K562 (cell line): ENCODE measurements around the gene SMIM13. TPM values are rescaled to one million over a fixed set of nuclear protein-coding genes. Genes with fewer than 3 reads are reported as not detected.

Experiments
- ARHGAP35 ChIP-seq: fragments of 450-650 bp; IDR thresholded peaks from 2 replicates; pipeline ENCODE4 v1.6.1; 2018; ENCODE audit not compliant: partially characterized antibody
- CBX3 ChIP-seq, 2 experiments: IDR thresholded peaks; 1 replicate in 1 of 2; 2 replicates in 1 of 2; pipeline ENCODE4 v1.6.1; 2012; ENCODE audit warnings: inconsistent platforms in 2 of 2, low read length in 2 of 2, borderline replicate concordance in 1 of 2, control low read depth in 1 of 2
- HDAC6 ChIP-seq: IDR thresholded peaks from 2 replicates; pipeline ENCODE4 v1.6.1; 2012; ENCODE audit warnings: low read depth, mild to moderate bottlenecking, control low read depth, inconsistent platforms, low read length, moderate library complexity
- JUN ChIP-seq, 2 experiments: sonication (generic) in 1 of 2; formaldehyde crosslinking in 1 of 2; IDR thresholded peaks; 2 replicates each; pipeline versions ENCODE4 v1.6.1 to v1.8.0; 2012 to 2022; ENCODE audit warnings: borderline replicate concordance in 2 of 2, mild to moderate bottlenecking in 2 of 2, improper control_type of control experiment in 1 of 2, low read depth in 1 of 2, low read length in 1 of 2, missing genetic modification reagents in 1 of 2
- NFYB ChIP-seq: IDR thresholded peaks from 2 replicates; pipeline ENCODE4 v1.6.1; 2011; ENCODE audit warnings: mild to moderate bottlenecking, moderate library complexity; ENCODE audit not compliant: insufficient read length; ENCODE audit errors: extremely low read depth
- RAD21 ChIP-seq, 2 experiments: fragments of 250-450 bp in 1 of 2; fragments of 450-650 bp in 1 of 2; sonication (Bioruptor Pico) in 1 of 2; formaldehyde crosslinking in 1 of 2; IDR thresholded peaks in 1 of 2; conservative IDR thresholded peaks in 1 of 2; 2 replicates each; pipeline versions ENCODE4 v1.4.0 to v1.8.0; 2020 to 2022; ENCODE audit warnings: mild to moderate bottlenecking in 2 of 2, moderate library complexity in 1 of 2
- RBM25 ChIP-seq: fragments of 200-400 bp; formaldehyde crosslinking; IDR thresholded peaks from 2 replicates; pipeline ENCODE4 v1.6.1; 2018; ENCODE audit warnings: low read length, low read depth, moderate library complexity; ENCODE audit not compliant: severe bottlenecking
- RHOXF2B ChIP-seq: fragments of 250-450 bp; sonication (Bioruptor Pico); conservative IDR thresholded peaks from 2 replicates; pipeline ENCODE4 v1.5.1; 2021
- SP2 ChIP-seq: IDR thresholded peaks from 2 replicates; pipeline ENCODE4 v1.6.1; 2011; ENCODE audit warnings: mild to moderate bottlenecking, low read depth, low read length, moderate library complexity; ENCODE audit not compliant: poor library complexity, severe bottlenecking; ENCODE audit errors: extremely low read depth
- TCF7 ChIP-seq: sonication (generic); IDR thresholded peaks from 2 replicates; pipeline ENCODE4 v1.6.1; 2016; ENCODE audit warnings: antibody characterized with exemption, borderline replicate concordance
- ZBTB7A ChIP-seq: IDR thresholded peaks from 2 replicates; pipeline ENCODE4 v1.6.1; 2011; ENCODE audit warnings: low read depth, mild to moderate bottlenecking, low read length, moderate library complexity, borderline replicate concordance; ENCODE audit not compliant: control insufficient read depth
- polyA plus RNA-seq, 8 experiments: library from polyadenylated mRNA; depleted of rRNA in 4 of 8; stranded (reverse) in 5 of 8; unstranded in 3 of 8; fragments of >200 nt; fragmentation: Nextera tagmentation in 2 of 8; fragmentation: Illumina TruSeq in 1 of 8; extraction: Ambion mirVana in 2 of 8; extraction: Trizol in 1 of 8; gene quantifications; 2 replicates each; pipeline versions ENCODE4 v1.2.1 to v1.2.3, GENCODE V29; 2011 to 2014; ENCODE audit warnings: inconsistent platforms in 1 of 8, missing spikeins in 1 of 8
- total RNA-seq, 7 experiments: library from RNA; depleted of rRNA in 6 of 7; stranded (reverse); fragments of >200 nt in 6 of 7; fragmentation: Illumina TruSeq in 2 of 7; extraction: Trizol in 2 of 7; gene quantifications; 2 replicates each; pipeline versions ENCODE4 v1.2.1 to v1.2.3, GENCODE V29; 2011 to 2021; ENCODE audit warnings: low replicate concordance in 1 of 7
- TF ChIP-seq, protein P1 (sequence below): fragments of 450-650 bp; IDR thresholded peaks from 2 replicates; pipeline ENCODE4 v1.6.1; 2017; ENCODE audit warnings: mild to moderate bottlenecking, moderate library complexity
- TF ChIP-seq, protein P2 (sequence below): fragments of 250-450 bp; sonication (Bioruptor Pico); IDR thresholded peaks from 2 replicates; pipeline ENCODE4 v1.5.0; 2021; ENCODE audit warnings: mild to moderate bottlenecking, moderate library complexity
- TF ChIP-seq, protein P3 (sequence below): fragments of 450-650 bp; IDR thresholded peaks from 2 replicates; pipeline ENCODE4 v1.6.1; 2017; ENCODE audit warnings: antibody characterized with exemption, mild to moderate bottlenecking

The SMIM13 gene
- total and polyA plus RNA-seq, 9 of the 15 experiments (the other 6 are each of a cell fraction or from before 2014, with no cell fraction given), result 5.5 to 24.8 (median 11.7) TPM

DNA sequence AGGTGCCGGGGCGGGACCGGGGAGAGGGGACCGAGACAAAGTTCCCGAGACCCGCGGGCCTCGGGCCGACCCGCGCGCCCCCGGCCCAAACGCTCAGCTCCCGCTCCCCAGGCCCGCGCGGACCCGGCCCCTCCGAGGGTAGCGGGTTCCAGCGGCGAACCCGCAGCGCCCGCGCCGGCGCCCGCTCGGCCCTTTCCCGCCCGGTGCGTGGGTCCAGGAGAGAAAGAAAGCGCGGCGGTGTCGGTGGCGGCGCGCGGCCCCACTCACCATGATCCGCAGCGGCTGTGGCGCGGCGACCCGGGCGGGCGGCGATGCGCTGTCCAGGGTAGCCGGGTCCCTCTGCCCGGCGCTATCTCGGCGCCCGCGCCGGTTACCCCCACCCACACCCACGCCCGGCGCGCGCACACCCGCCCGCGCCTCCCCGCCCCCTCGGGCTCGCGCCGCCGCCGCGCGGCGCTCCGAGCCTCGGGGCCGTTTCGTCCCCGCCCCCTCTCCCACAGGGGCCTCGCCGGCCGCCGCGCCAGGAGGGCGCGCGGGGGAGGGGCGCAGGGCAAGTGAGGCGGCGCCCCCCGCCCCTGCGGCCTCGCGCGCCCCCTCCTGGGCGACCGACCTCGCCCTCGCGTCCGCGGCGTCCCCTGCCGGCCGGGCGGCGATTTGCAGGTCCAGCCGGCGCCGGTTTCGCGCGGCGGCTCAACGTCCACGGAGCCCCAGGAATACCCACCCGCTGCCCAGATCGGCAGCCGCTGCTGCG is 49.5 kb upstream of the SMIM13 start, which contains the start of gene ELOVL2 (continued):
- no peak for TF ChIP-seq ARHGAP35
- no peak for TF ChIP-seq HDAC6
- TF ChIP-seq RHOXF2B (CRISPR knock-in tag), result no peak
- peak; percentile 97 for TF ChIP-seq ZBTB7A
- TF ChIP-seq, protein P1, sequence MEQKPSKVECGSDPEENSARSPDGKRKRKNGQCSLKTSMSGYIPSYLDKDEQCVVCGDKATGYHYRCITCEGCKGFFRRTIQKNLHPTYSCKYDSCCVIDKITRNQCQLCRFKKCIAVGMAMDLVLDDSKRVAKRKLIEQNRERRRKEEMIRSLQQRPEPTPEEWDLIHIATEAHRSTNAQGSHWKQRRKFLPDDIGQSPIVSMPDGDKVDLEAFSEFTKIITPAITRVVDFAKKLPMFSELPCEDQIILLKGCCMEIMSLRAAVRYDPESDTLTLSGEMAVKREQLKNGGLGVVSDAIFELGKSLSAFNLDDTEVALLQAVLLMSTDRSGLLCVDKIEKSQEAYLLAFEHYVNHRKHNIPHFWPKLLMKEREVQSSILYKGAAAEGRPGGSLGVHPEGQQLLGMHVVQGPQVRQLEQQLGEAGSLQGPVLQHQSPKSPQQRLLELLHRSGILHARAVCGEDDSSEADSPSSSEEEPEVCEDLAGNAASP, result no peak
- no peak for TF ChIP-seq NFYB
- TF ChIP-seq CBX3 (IDR thresholded peaks at IDR 0.05; ENCODE audit: borderline replicate concordance in 1 of 2, low read length in 2 of 2), result peak in 1 of 2 experiments; percentile 81; a peak in 1 of 3 replicates
- TF ChIP-seq JUN (IDR thresholded peaks at IDR 0.05; ENCODE audit: borderline replicate concordance, low read depth, low read length), result 0 out of 2 replicates have a peak, but pooled peaks have one; percentile 30
- TF ChIP-seq JUN (CRISPR knock-in tag; IDR thresholded peaks at IDR 0.05; ENCODE audit: borderline replicate concordance), result no peak
- TF ChIP-seq, protein P2, sequence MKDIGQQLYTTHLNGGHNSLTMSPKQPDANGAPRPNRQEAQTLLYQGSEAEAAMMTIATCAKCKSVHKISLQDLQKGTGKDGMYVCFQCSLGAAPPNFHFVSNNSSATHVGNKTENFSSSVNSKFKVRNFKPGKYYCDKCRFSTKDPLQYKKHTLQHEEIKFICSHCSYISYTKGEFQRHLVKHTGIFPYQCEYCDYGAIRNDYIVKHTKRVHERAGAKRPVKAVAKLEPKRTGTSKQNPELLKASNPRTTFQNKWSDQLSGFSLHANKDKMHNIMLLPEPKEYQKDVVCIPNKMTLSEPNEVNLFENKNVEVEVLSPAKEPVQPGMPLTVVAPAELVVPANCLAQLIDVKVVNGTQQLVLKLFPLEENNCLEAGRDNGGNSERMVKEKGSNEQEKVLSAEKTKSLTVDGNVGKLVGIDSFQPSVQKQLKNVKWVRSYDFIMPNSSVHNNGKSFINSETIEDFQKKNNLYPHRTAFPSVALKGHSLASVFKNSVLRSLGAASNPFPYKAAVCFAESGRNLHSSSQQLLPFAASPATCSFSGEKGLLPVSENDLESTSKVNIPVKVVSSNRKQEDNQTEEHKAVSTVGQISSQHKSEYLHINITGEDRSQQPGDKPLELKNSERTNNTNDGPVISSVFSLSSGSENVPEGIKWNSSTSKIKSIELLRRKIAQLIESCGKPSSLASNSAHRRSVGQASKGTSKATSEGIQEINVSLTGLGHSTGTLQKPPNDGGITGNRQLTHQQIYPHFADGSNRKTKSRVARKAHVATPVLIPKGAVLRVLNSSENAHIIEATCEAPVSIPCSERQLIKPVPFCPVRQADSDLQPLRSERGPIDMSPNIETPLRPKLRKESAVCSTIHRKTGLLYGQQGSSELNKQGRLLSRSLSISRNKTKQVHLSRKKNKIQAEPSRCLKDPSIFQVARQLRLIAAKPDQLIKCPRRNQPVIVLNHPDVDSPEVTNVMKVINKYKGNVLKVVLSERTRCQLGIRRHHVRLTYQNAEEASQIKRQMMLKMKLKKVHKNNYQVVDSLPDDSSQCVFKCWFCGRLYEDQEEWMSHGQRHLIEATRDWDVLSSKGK (CRISPR knock-in tag), result no peak
- TF ChIP-seq TCF7, result no peak
- TF ChIP-seq, protein P3, sequence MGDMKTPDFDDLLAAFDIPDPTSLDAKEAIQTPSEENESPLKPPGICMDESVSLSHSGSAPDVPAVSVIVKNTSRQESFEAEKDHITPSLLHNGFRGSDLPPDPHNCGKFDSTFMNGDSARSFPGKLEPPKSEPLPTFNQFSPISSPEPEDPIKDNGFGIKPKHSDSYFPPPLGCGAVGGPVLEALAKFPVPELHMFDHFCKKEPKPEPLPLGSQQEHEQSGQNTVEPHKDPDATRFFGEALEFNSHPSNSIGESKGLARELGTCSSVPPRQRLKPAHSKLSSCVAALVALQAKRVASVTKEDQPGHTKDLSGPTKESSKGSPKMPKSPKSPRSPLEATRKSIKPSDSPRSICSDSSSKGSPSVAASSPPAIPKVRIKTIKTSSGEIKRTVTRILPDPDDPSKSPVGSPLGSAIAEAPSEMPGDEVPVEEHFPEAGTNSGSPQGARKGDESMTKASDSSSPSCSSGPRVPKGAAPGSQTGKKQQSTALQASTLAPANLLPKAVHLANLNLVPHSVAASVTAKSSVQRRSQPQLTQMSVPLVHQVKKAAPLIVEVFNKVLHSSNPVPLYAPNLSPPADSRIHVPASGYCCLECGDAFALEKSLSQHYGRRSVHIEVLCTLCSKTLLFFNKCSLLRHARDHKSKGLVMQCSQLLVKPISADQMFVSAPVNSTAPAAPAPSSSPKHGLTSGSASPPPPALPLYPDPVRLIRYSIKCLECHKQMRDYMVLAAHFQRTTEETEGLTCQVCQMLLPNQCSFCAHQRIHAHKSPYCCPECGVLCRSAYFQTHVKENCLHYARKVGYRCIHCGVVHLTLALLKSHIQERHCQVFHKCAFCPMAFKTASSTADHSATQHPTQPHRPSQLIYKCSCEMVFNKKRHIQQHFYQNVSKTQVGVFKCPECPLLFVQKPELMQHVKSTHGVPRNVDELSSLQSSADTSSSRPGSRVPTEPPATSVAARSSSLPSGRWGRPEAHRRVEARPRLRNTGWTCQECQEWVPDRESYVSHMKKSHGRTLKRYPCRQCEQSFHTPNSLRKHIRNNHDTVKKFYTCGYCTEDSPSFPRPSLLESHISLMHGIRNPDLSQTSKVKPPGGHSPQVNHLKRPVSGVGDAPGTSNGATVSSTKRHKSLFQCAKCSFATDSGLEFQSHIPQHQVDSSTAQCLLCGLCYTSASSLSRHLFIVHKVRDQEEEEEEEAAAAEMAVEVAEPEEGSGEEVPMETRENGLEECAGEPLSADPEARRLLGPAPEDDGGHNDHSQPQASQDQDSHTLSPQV, result peak; percentile 73
- TF ChIP-seq RAD21 (CRISPR knock-in tag; conservative IDR thresholded peaks at IDR 0.05 in 1 of 2, IDR thresholded peaks at IDR 0.05 in 1 of 2), result peak; percentile 46 to 84
- peak; percentile 5 for TF ChIP-seq RBM25
- no peak for TF ChIP-seq SP2
